CD14-positive monocyte (primary cell): ENCODE results near the gene DOCK3. TPM values are rescaled to one million over a fixed set of nuclear protein-coding genes. Genes with fewer than 3 reads are reported as not detected.
"Not testable (repeated sequence)": the region's sequence is repeated elsewhere in the genome, so short reads cannot be mapped to it uniquely, and the experiment has no call there.

ENCODE experiments used
- DNase-seq, 3 donors: peaks; one replicate each; pipeline ENCODE4 v3.0.0-alpha.2; 2011 to 2022
- H2AFZ ChIP-seq: 2 replicates; pipeline ENCODE4 v1.6.0; 2012; ENCODE audit warnings: mild to moderate bottlenecking, low read depth, low read length, inconsistent platforms; ENCODE audit not compliant: insufficient read depth, poor library complexity, severe bottlenecking
- H3K27ac ChIP-seq, 2 donors: 1 replicate in 1 of 2; 2 replicates in 1 of 2; pipeline ENCODE4 v1.5.1; 2012 to 2013; ENCODE audit warnings: low read length in 2 of 2, control low read depth in 1 of 2, inconsistent platforms in 1 of 2, low read depth in 1 of 2, mild to moderate bottlenecking in 1 of 2
- H3K27me3 ChIP-seq, 2 donors: one replicate each; pipeline versions ENCODE4 v1.6.0 to v1.6.1; 2011 to 2013; ENCODE audit warnings: low read length in 2 of 2; ENCODE audit not compliant: control insufficient read depth in 2 of 2, insufficient read depth in 2 of 2
- H3K36me3 ChIP-seq, 2 donors: replicated peaks in 1 of 2; 1 replicate in 1 of 2; 2 replicates in 1 of 2; pipeline versions ENCODE4 v1.5.1 to v1.6.1; 2012 to 2013; ENCODE audit warnings: low read length in 2 of 2, control low read depth in 1 of 2, inconsistent platforms in 1 of 2, mild to moderate bottlenecking in 1 of 2; ENCODE audit not compliant: insufficient read depth in 2 of 2, control insufficient read depth in 1 of 2
- H3K4me1 ChIP-seq, 2 donors: 1 replicate in 1 of 2; 2 replicates in 1 of 2; pipeline versions ENCODE4 v1.5.1 to v1.6.1; 2012 to 2013; ENCODE audit warnings: low read length in 2 of 2, control low read depth in 1 of 2, inconsistent platforms in 1 of 2, mild to moderate bottlenecking in 1 of 2, moderate library complexity in 1 of 2; ENCODE audit not compliant: insufficient read depth in 2 of 2, control insufficient read depth in 1 of 2
- H3K4me2 ChIP-seq: replicated peaks from 2 replicates; pipeline ENCODE3; 2012; ENCODE audit warnings: low read length, moderate library complexity, mild to moderate bottlenecking; ENCODE audit not compliant: poor library complexity, severe bottlenecking; ENCODE audit errors: extremely low read depth
- H3K4me3 ChIP-seq, 3 experiments: fragments of 200-600 bp in 1 of 3; sonication (generic) in 1 of 3; replicated peaks in 1 of 3; 1 replicate in 2 of 3; 2 replicates in 1 of 3; pipeline ENCODE4 v1.5.1; 2011 to 2013; ENCODE audit warnings: low read length in 3 of 3, mild to moderate bottlenecking in 3 of 3, control low read depth in 2 of 3, low read depth in 2 of 3, inconsistent platforms in 1 of 3, moderate library complexity in 1 of 3
- H3K79me2 ChIP-seq: 2 replicates; pipeline ENCODE4 v1.6.0; 2012; ENCODE audit warnings: mild to moderate bottlenecking, control low read depth, inconsistent platforms, low read length, moderate library complexity; ENCODE audit not compliant: insufficient read depth
- H3K9ac ChIP-seq: 2 replicates; pipeline ENCODE4 v1.6.0; 2017; ENCODE audit warnings: low read length, mild to moderate bottlenecking; ENCODE audit not compliant: insufficient read depth, poor library complexity, severe bottlenecking
- H3K9me3 ChIP-seq, 2 donors: replicated peaks in 1 of 2; 1 replicate in 1 of 2; 2 replicates in 1 of 2; pipeline versions ENCODE4 v1.5.1 to v1.6.1; 2012 to 2013; ENCODE audit warnings: low read length in 2 of 2, control low read depth in 1 of 2; ENCODE audit not compliant: control insufficient read depth in 1 of 2, insufficient read depth in 1 of 2
- H4K20me1 ChIP-seq: 2 replicates; pipeline ENCODE4 v1.6.0; 2012; ENCODE audit warnings: mild to moderate bottlenecking, low read length, control low read depth, moderate library complexity; ENCODE audit not compliant: insufficient read depth
- H3K27ac Mint-ChIP-seq, 7 donors: one replicate each; pipeline ENCODE4 v1.8.0; 2020; ENCODE audit warnings: mild to moderate bottlenecking in 7 of 7, mixed read lengths in 7 of 7, moderate library complexity in 6 of 7, inconsistent platforms in 2 of 7
- H3K27me3 Mint-ChIP-seq, 3 donors: one replicate each; pipeline ENCODE4 v1.8.0; 2021 to 2022; ENCODE audit warnings: low read depth in 3 of 3, mild to moderate bottlenecking in 3 of 3, mixed read lengths in 3 of 3, moderate library complexity in 3 of 3, inconsistent platforms in 1 of 3
- H3K36me3 Mint-ChIP-seq, 2 donors: one replicate each; pipeline ENCODE4 v1.8.0; 2020; ENCODE audit warnings: mixed read lengths in 2 of 2, inconsistent platforms in 1 of 2, mild to moderate bottlenecking in 1 of 2
- H3K4me1 Mint-ChIP-seq: one replicate; pipeline ENCODE4 v1.8.0; 2020; ENCODE audit warnings: mild to moderate bottlenecking, mixed read lengths
- H3K4me3 Mint-ChIP-seq, 2 donors: one replicate each; pipeline ENCODE4 v1.8.0; 2020; ENCODE audit warnings: mild to moderate bottlenecking in 2 of 2, mixed read lengths in 2 of 2, moderate library complexity in 1 of 2
- H3K9me3 Mint-ChIP-seq, 7 donors: one replicate each; pipeline ENCODE4 v1.8.0; 2020 to 2022; ENCODE audit warnings: mixed read lengths in 7 of 7, mild to moderate bottlenecking in 6 of 7, moderate library complexity in 6 of 7, inconsistent platforms in 2 of 7
- CTCF ChIP-seq: fragments of 200-600 bp; IDR thresholded peaks from one replicate; pipeline ENCODE4 v1.8.0; 2022; ENCODE audit warnings: antibody characterized with exemption, mild to moderate bottlenecking
- WGBS: methylation state at CpG from one replicate; pipeline ENCODE4 v1.1.5; 2013; ENCODE audit warnings: missing lambda C conversion rate; ENCODE audit not compliant: insufficient coverage; 5-methylcytosine and 5-hydroxymethylcytosine counted together
- intact Hi-C, 2 donors: fragments of 100-400 bp; cut with micrococcal nuclease; formaldehyde crosslinking; loops; one replicate each; pipeline versions ENCODE4 v1.15.0 to v1.15.1; 2023
- polyA plus RNA-seq, 3 donors: library from polyadenylated mRNA; depleted of rRNA in 1 of 3; unstranded in 2 of 3; stranded (reverse) in 1 of 3; fragments of 300-500 nt in 2 of 3; fragments of >200 nt in 1 of 3; fragmentation: Illumina TruSeq in 2 of 3; gene quantifications; 1 replicate in 2 of 3; 2 replicates in 1 of 3; pipeline ENCODE4 v1.2.3, GENCODE V29; 2012 to 2021

The DOCK3 gene
- polyA plus RNA-seq, 3 donors: 0.03 TPM; not detected in 1

- H3K4me3 Mint-ChIP-seq: peak overlapping the region in 1 of 2 donors; percentile 92
- Histone ChIP-seq H3K79me2 (peaks cover 64% of the 10 kb centered on the region), H3K9me3 (no peaks in the 10 kb centered on the region), H3K4me2 (no peak overlapping the region), H3K9ac (no peak overlapping the region), H2AFZ (no peak overlapping the region), H3K4me1 (peaks cover 44 to 57% of the 10 kb centered on the region in 2 donors), H3K4me3 (peak overlapping the region in 1 of 3 experiments; percentile 99), H4K20me1 (peaks cover 43% of the 10 kb centered on the region), H3K36me3 (peaks cover 10 to 20% of the 10 kb centered on the region in 2 donors), H3K27ac (peak overlapping the region; percentile 13 to 97), H3K27me3 (no peaks in the 10 kb centered on the region)
- peaks cover 48% of the 10 kb centered on the region for H3K4me1 Mint-ChIP-seq
- H3K36me3 Mint-ChIP-seq: peaks cover 21 to 23% of the 10 kb centered on the region in 2 donors
- no peaks in the 10 kb centered on the region for H3K9me3 Mint-ChIP-seq
- H3K27me3 Mint-ChIP-seq: peaks cover 0 to 3% (median 1%) of the 10 kb centered on the region in 3 donors
- peak overlapping the region; percentile 46 to 97 (median 59) for H3K27ac Mint-ChIP-seq
- 93% methylated on average over 5 of the region's 5 CpGs for WGBS
- TF ChIP-seq CTCF: no peak
- DNase-seq: peak in 1 of 3 donors; percentile 2
- intact Hi-C loops: loop anchor here in 1 of 2 donors (2.0 to 10.0 kb wide), 3 partner anchors 112 to 1148 kb away; partner anchors contain the start of genes CISH, NT5DC2 and UQCC5
These were observed 712.1 kb downstream of the DOCK3 start for GRCh38 chr3:51386852-51387229.

GRCh38 chr3:51387281-51387680, 712.6 kb downstream of the DOCK3 start:
- Mint-ChIP-seq H3K4me1 (peaks cover 50% of the 10 kb centered on the region), H3K27ac (peak overlapping the region in 6 of 7 donors; percentile 46 to 97 (median 76)), H3K36me3 (peaks cover 21 to 23% of the 10 kb centered on the region in 2 donors)
- intact Hi-C loops: loop anchor here in 1 of 2 donors (2.0 to 10.0 kb wide), 3 partner anchors 112 to 1148 kb away; partner anchors contain the start of genes CISH, NT5DC2 and UQCC5
- H3K27me3 ChIP-seq, H3K9me3 ChIP-seq, H3K9me3 Mint-ChIP-seq, H3K4me2 ChIP-seq, H3K4me3 Mint-ChIP-seq, H3K9ac ChIP-seq, H2AFZ ChIP-seq, H3K27me3 Mint-ChIP-seq, H3K4me3 ChIP-seq: not testable (repeated sequence)
- Histone ChIP-seq H3K4me1 (peaks cover 47 to 61% of the 10 kb centered on the region in 2 donors), H3K27ac (peak overlapping the region; percentile 13 to 97), H4K20me1 (peaks cover 43% of the 10 kb centered on the region), H3K79me2 (peaks cover 68% of the 10 kb centered on the region), H3K36me3 (peaks cover 10 to 20% of the 10 kb centered on the region in 2 donors)
- WGBS: 6% methylated on average over 3 of the region's 6 CpGs
- peak in 1 of 3 donors; percentile 9 for DNase-seq
